Measurements from ENCODE around the gene TMEM40.

The TMEM40 gene

GRCh38 chr3:12741209-12741608, 17.9 kb downstream of the TMEM40 start:
- no peak for DNase-seq (ENCODE audit: low read depth in 2 of 2)
- H3K4me3 ChIP-seq (replicated peaks in 1 of 2; ENCODE audit: low read depth in 2 of 2, low read length in 2 of 2) = no peak overlapping the region
- no peak for TF ChIP-seq CTCF (IDR thresholded peaks at IDR 0.05; ENCODE audit: low read depth, low read length)

GRCh38 chr3:12737833-12738232, 21.2 kb downstream of the TMEM40 start:
- no peak overlapping the region for H3K4me3 ChIP-seq (replicated peaks in 1 of 2; ENCODE audit: low read depth in 2 of 2, low read length in 2 of 2)
- DNase-seq (ENCODE audit: low read depth in 2 of 2) = no peak
- TF ChIP-seq CTCF (IDR thresholded peaks at IDR 0.05; ENCODE audit: low read depth, low read length) = no peak

GRCh38 chr3:12737319-12737718, 21.7 kb downstream of the TMEM40 start:
- H3K4me3 ChIP-seq (replicated peaks in 1 of 2; ENCODE audit: low read depth in 2 of 2, low read length in 2 of 2) = no peak overlapping the region
- TF ChIP-seq CTCF (IDR thresholded peaks at IDR 0.05; ENCODE audit: low read depth, low read length) = no peak
- no peak for DNase-seq (ENCODE audit: low read depth in 2 of 2)

- no peak for DNase-seq (ENCODE audit: low read depth in 2 of 2)
- no peak overlapping the region for H3K4me3 ChIP-seq (replicated peaks in 1 of 2; ENCODE audit: low read depth in 2 of 2, low read length in 2 of 2)
- no peak for TF ChIP-seq CTCF (IDR thresholded peaks at IDR 0.05; ENCODE audit: low read depth, low read length)
These were observed 24.1 kb downstream of the TMEM40 start for GRCh38 chr3:12734960-12735359.

GRCh38 chr3:12733566-12733965, 25.5 kb downstream of the TMEM40 start:
- no peak overlapping the region for H3K4me3 ChIP-seq (replicated peaks in 1 of 2; ENCODE audit: low read depth in 2 of 2, low read length in 2 of 2)
- TF ChIP-seq CTCF (IDR thresholded peaks at IDR 0.05; ENCODE audit: low read depth, low read length) = no peak
- no peak for DNase-seq (ENCODE audit: low read depth in 2 of 2)

- no peak for TF ChIP-seq CTCF (IDR thresholded peaks at IDR 0.05; ENCODE audit: low read depth, low read length)
- DNase-seq (ENCODE audit: low read depth in 2 of 2) = peak in 1 of 2 donors; percentile 43
- H3K4me3 ChIP-seq (replicated peaks in 1 of 2; ENCODE audit: low read depth in 2 of 2, low read length in 2 of 2) = no peak overlapping the region
These were observed 28.4 kb downstream of the TMEM40 start for GRCh38 chr3:12730506-12731242.
